Measurements from ENCODE around the gene DNASE1L1.

DNASE1L1 gene

DNA sequence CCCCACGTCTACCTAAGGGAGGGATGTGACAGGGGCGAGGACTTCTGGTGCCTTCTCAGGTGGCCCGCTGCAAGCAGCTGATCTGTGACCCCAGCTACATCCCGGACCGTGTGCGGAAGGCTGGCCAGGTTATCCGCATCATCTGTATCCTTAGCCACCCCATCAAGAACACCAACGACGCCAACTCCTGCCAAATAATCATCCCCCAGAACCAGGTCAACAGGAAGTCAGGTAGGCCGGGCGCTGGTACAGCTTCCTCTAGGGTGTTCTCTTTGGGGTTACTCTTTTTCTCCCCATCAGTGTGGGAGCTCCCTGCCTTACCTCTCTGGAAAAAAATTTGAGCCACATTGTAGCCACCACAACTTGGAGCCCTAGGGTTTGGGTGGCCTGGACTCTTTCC, 32.5 kb upstream of the DNASE1L1 start:
- Mint-ChIP-seq H3K36me3 (peaks cover 11% of the 10 kb centered on the region), H3K4me1 (peaks cover 43% of the 10 kb centered on the region), H3K27me3 (peaks cover 4% of the 10 kb centered on the region), H3K27ac (peak overlapping the region; percentile 60), H3K9me3 (no peaks in the 10 kb centered on the region), H3K4me3 (no peak overlapping the region)
- DNase-seq, result no peak
- CTCF ChIA-PET, result no interaction called here

DNA sequence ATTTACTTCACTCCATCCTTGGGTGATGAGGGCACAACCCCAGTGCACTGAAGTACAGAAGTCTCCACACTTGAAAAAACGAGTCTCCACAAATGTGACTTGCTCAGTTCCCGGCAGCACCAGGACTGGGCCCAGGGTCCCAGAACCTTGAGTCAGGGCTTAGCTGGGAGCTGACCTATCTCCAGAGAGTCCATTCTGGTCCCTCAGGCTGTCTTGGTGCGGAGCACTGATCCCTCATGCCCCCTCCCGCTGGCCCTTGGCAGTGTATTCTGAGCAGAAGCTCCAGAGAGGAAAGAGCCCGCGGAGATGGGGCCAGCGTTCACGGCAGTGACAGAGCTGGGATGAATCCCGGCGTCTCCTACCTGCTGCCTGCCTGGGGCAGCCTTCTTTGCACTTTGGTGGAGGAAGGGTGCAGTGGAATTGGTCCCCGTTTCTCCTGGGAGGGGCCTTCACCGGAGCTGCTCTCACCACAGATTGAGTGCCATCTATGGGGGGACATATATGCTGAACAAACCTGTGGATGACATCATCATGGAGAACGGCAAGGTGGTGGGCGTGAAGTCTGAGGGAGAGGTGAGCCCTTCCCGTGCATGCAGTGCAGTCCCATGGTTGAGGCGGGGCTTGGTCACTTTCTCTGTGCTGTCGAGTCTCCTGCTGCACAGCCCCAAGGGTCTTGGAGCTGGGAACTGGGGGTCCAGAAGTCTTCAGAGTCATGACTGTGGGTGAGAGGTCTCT, 31.7 kb upstream of the DNASE1L1 start:
- peaks cover 14% of the 10 kb centered on the region for H3K36me3 Mint-ChIP-seq
- H3K27ac Mint-ChIP-seq, result no peak overlapping the region
- no peaks in the 10 kb centered on the region for H3K9me3 Mint-ChIP-seq
- no peak for DNase-seq
- CTCF ChIA-PET, result no interaction called here
- peaks cover 42% of the 10 kb centered on the region for H3K4me1 Mint-ChIP-seq
- H3K27me3 Mint-ChIP-seq, result peaks cover 4% of the 10 kb centered on the region
- no peak overlapping the region for H3K4me3 Mint-ChIP-seq

DNA sequence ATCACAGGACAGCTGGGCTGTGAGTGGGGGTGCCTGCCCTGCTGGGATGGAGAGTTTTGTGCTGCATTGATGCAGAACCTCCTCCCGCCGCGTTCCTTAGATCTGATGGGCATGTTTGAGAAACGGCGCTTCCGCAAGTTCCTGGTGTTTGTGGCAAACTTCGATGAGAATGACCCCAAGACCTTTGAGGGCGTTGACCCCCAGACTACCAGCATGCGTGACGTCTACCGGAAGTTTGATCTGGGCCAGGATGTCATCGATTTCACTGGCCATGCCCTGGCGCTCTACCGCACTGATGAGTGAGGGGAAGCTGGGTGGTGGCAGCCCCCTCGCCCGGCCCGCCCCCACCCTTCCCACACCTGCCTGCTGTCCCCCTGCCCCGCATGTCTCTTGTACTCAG, 30.8 kb upstream of the DNASE1L1 start:
- Mint-ChIP-seq H3K4me1 (peaks cover 39% of the 10 kb centered on the region), H3K36me3 (peaks cover 14% of the 10 kb centered on the region), H3K9me3 (no peaks in the 10 kb centered on the region), H3K27ac (no peak overlapping the region), H3K4me3 (no peak overlapping the region), H3K27me3 (peaks cover 4% of the 10 kb centered on the region)
- no peak for DNase-seq
- CTCF ChIA-PET, result no interaction called here

DNA sequence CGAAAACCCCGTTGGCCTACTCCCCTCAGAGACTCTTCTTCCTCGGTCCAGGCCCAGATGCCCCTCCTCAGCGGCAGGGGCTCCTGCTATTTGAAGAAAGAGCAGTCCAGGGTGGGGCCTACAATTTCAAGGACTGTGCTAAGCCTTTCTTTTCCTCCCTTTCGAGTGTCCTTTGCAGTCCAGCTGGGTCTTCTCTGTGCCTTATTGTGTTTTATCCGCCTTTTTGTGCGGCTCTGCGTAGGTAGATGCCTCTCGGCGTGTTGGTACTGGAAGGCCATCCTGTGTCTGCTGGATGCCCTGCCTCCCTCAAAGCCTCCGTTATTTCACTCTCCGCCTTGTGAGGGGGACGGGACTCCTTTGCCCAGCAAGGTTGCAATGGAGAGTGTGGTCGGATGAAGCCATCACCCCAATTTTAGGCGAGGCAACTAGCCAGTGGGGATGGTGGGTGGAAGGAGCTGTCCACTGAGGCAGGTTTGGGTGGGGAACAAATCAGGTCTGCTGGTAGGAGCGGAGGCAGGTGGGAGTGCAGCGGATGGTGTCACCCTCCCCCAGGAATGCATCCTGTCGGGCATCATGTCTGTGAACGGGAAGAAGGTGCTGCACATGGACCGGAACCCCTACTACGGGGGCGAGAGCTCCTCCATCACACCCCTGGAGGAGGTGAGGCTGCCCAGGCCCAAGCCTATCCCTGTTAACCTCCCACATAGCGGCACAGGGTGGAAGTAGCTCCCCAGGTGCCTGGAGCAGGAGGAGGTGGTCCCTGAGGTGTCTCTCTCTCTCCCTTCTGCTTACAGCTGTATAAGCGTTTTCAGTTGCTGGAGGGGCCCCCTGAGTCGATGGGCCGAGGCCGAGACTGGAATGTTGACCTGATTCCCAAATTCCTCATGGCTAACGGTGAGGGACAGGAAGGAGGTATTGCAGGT, 29.2 kb upstream of the DNASE1L1 start:
- H3K9me3 Mint-ChIP-seq, result no peaks in the 10 kb centered on the region
- peaks cover 15% of the 10 kb centered on the region for H3K36me3 Mint-ChIP-seq
- no peak for DNase-seq
- CTCF ChIA-PET, result no interaction called here
- H3K4me1 Mint-ChIP-seq, result peaks cover 33% of the 10 kb centered on the region
- peak overlapping the region; percentile 73 for H3K27ac Mint-ChIP-seq
- peak overlapping the region; percentile 79 for H3K4me3 Mint-ChIP-seq
- peaks cover 4% of the 10 kb centered on the region for H3K27me3 Mint-ChIP-seq

DNA sequence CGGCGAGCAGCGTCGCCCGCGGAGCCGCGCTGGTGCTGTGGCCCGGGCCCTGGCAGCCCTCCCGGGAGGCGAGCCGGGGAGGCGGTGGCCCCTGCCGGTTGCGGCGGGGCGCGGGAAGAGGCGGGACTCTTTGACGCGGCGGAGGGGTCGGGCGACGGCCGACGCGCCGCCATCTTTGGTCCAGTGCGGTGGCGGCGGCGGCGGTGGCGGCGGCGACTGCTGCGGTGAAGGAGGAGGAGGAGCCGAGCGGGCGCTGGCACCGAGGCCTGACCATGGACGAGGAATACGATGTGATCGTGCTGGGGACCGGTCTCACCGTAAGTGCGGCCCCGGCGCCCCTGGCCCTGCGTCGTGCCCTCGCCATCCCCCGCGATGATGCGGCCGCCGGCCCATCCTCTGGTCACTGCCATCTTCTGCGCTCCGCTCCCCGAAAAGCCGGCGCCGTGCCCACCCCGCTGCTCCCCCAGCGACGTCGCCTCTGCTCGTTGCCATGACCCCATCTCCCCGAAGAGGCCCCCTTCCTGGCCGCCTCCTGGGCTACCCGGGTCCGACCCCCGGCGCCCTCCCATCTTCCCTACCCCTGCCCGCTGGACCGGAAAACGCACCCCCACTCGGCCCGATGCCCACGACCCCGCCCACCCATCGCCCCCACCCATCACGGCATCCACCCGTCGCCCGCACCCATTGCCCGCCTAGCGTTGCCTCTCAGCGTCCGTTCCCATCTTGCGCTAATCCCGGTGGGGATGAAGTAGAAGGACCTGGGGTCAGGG, 28.1 kb upstream of the DNASE1L1 start, which contains the start of gene GDI1:
TSS of gene GDI1 (plus strand) at position 172 of the 770 bp plus-strand sequence. CDS start at position 273, 101 bp downstream.
- CTCF ChIA-PET, result no interaction called here
- Mint-ChIP-seq H3K27me3 (peaks cover 4% of the 10 kb centered on the region), H3K36me3 (peaks cover 17% of the 10 kb centered on the region), H3K4me1 (peaks cover 31% of the 10 kb centered on the region), H3K9me3 (no peaks in the 10 kb centered on the region), H3K4me3 (peak within 1 kb of the TSS; percentile 79), H3K27ac (peak within 1 kb of the TSS; percentile 87)
- peak; percentile 65 for DNase-seq

DNA sequence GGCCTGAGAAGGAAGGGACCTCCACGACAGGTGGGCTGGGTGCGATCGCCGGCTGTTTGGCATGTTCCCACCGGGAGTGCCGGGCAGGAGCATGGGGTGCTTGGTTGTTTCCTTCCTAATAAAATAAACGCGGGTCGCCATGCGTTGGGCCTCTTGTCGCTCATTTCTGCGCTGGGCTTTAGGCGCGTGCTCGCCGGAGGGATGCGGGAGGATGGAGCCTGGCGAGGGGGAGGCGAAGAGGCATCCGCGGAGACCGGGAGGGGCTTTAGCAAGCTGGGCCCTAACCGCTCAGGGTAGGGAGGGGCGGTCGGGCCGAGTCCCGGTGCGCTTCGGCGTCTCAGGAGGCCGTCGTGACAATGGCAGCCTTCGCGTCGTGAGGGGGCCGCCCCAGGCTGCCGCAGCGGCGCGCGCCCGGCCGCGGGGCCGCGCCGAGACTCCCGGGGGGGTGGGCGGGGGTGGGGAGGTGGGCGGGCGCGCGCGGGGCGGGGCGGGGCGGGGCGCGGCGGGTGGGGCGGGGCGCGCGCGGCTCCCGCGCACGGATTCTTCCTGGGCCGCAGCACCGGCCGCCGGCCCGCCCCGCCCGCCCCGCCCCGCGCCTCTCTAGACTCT, 27.4 kb upstream of the DNASE1L1 start:
- DNase-seq, result peak; percentile 64
- peaks cover 4% of the 10 kb centered on the region for H3K27me3 Mint-ChIP-seq
- peak overlapping the region; percentile 72 for H3K4me3 Mint-ChIP-seq
- H3K4me1 Mint-ChIP-seq, result peaks cover 26% of the 10 kb centered on the region
- peaks cover 14% of the 10 kb centered on the region for H3K36me3 Mint-ChIP-seq
- H3K27ac Mint-ChIP-seq, result peak overlapping the region; percentile 87
- CTCF ChIA-PET, result interaction anchor here (0.6 kb wide), 1 partner anchor 38 kb away, joined by 3 read pairs; the partner anchor contains the start of gene RPL10
- H3K9me3 Mint-ChIP-seq, result no peaks in the 10 kb centered on the region

DNA sequence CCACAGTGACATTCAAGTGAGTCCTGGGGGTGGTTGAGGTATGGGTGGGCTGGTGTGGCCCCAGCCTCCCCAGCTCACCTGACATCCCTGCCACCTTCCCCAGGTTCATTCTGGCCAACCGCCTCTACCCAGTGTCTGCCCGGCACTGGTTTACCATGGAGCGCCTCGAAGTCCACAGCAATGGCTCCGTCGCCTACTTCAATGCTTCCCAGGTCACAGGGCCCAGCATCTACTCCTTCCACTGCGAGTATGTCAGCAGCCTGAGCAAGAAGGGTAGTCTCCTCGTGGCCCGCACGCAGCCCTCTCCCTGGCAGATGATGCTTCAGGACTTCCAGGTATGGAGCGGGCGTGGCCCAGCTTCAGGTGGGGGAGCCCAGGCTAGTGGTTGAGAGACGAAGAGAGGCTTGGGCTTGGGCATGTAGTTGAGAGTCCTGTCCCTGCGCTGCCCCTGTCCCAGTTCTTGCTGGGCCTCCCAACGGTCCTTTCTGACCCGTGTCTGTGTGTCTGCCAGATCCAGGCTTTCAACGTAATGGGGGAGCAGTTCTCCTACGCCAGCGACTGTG, 26.2 kb upstream of the DNASE1L1 start:
- CTCF ChIA-PET, result no interaction called here
- no peak overlapping the region for H3K27ac Mint-ChIP-seq
- DNase-seq, result no peak
- no peak overlapping the region for H3K4me3 Mint-ChIP-seq
- no peaks in the 10 kb centered on the region for H3K9me3 Mint-ChIP-seq
- peaks cover 18% of the 10 kb centered on the region for H3K36me3 Mint-ChIP-seq
- H3K27me3 Mint-ChIP-seq, result peaks cover 4% of the 10 kb centered on the region
- H3K4me1 Mint-ChIP-seq, result peaks cover 30% of the 10 kb centered on the region

DNA sequence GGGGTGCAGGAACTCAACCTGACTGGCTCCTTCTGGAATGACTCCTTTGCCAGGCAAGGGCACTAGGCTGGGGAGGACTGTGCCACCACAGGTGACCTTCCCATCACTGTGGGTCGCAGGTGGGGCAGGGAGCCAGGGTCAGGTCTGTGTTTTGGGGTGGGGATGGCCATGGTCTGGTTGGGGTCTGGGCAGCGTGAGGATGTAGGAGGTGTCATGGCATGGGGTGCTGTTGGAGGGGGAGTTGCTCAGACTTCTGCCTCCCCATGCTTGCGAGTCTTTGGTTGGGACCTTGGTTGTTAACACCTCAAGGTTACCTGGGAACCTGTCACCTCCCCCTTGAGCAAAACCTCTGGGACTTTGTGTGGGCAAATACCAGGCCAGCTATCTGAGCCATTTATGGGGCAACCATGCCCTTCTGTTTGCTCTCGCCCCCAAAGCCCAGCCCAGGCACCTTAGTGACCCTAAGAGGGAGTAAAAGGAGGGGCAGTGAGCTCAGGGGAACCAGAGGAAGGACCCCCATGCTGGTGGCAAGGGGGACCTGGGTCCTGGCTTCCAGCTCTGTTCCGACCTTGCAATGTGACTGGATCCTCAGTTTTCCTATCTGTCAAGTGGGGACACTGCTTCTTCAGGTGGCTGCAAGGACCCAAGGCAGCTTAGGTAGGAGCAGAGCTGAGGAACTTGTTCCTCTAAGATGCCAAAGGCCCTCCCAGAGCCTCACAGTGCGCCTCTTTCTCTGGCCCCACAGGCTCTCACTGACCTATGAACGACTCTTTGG, 25.5 kb upstream of the DNASE1L1 start:
- H3K27ac Mint-ChIP-seq, result no peak overlapping the region
- H3K4me3 Mint-ChIP-seq, result no peak overlapping the region
- no peak for DNase-seq
- no peaks in the 10 kb centered on the region for H3K9me3 Mint-ChIP-seq
- peaks cover 4% of the 10 kb centered on the region for H3K27me3 Mint-ChIP-seq
- H3K36me3 Mint-ChIP-seq, result peaks cover 16% of the 10 kb centered on the region
- CTCF ChIA-PET, result no interaction called here
- H3K4me1 Mint-ChIP-seq, result peaks cover 32% of the 10 kb centered on the region

DNA sequence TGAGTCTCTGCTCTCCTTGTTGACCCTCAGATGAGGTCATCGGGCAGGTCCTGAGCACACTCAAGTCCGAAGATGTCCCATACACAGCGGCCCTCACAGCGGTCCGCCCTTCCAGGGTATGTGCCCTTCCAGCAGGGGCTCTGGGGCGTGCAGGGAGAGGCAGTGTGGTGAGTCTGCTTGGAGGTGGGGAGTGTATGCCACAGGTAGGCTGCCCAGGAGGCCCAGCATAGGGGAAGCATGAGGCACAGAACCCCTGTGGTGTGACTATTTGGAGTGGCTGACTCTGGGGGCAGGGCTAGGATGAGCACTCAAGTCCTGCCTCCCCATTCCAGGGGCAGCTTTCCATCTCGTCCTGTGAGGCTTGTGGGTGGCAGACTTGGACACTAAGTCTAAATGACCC, 24.6 kb upstream of the DNASE1L1 start:
- no peak overlapping the region for H3K4me3 Mint-ChIP-seq
- no peak overlapping the region for H3K27ac Mint-ChIP-seq
- CTCF ChIA-PET, result no interaction called here
- peaks cover 34% of the 10 kb centered on the region for H3K4me1 Mint-ChIP-seq
- peaks cover 16% of the 10 kb centered on the region for H3K36me3 Mint-ChIP-seq
- peaks cover 4% of the 10 kb centered on the region for H3K27me3 Mint-ChIP-seq
- H3K9me3 Mint-ChIP-seq, result no peaks in the 10 kb centered on the region
- DNase-seq, result no peak

DNA sequence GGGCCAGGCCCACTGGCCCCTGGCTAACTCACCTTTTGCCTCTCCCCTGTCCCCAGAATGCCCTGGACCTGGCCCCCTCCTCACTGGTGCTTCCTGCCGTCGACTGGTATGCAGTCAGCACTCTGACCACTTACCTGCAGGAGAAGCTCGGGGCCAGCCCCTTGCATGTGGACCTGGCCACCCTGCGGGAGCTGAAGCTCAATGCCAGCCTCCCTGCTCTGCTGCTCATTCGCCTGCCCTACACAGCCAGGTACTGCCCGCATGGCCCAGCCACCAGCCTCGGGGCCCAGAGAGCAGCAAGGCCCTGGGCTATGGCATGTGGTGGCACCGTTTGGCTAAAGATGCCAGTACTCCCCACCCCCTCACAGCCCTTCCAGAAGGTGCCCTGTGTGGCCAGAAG, 23.2 kb upstream of the DNASE1L1 start:
- H3K4me3 Mint-ChIP-seq, result no peak overlapping the region
- no peak for DNase-seq
- CTCF ChIA-PET, result no interaction called here
- peaks cover 14% of the 10 kb centered on the region for H3K36me3 Mint-ChIP-seq
- H3K27me3 Mint-ChIP-seq, result no peaks in the 10 kb centered on the region
- H3K4me1 Mint-ChIP-seq, result peaks cover 34% of the 10 kb centered on the region
- H3K27ac Mint-ChIP-seq, result no peak overlapping the region
- H3K9me3 Mint-ChIP-seq, result no peaks in the 10 kb centered on the region

DNA sequence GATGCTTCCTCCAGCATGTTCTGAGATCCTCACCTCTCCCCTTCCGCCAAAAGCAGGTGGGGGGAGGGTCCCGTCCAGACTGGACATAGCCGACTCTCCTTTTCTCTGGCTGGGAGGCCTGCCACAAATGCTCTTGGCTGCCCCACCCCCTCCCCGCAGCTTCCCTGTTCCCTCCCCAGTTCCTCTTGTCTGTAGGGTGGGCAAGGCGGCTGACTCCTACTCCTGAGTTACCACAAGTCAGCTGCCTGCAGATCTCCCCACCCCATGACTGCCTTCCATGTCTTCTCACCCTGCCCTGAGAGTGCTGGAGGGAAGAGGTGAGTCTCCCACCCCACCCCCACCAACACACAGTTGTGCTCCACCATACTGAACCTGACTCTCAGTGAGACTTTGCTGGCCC, 22.3 kb upstream of the DNASE1L1 start:
- H3K4me3 Mint-ChIP-seq, result no peak overlapping the region
- H3K36me3 Mint-ChIP-seq, result peaks cover 14% of the 10 kb centered on the region

DNA sequence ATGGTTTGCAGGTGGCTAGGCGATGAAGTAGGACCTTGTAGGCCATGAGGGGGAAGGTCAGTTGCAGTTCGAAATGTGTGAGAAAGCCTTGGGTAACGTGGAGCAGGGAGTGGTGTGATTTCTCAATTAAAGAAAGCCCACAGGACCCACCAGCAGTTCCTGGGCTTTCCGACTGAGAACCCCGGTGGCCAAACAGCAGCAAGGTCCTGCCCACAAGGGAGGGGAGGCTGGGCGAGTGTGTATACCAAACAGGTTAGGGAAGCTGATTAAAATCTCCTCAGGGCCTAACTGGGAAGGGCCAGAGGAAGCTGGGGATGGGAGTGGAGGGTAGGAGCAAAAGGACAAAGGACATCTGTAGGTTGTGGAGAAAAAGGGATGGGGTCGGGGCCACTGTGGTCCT, 21.9 kb upstream of the DNASE1L1 start:
- CTCF ChIA-PET, result no interaction called here

More for the DNA sequence above, 22.3 kb upstream of the DNASE1L1 start:
- CTCF ChIA-PET, result no interaction called here
- Mint-ChIP-seq H3K27ac (no peak overlapping the region), H3K27me3 (no peaks in the 10 kb centered on the region), H3K9me3 (no peaks in the 10 kb centered on the region), H3K4me1 (peaks cover 35% of the 10 kb centered on the region)
- DNase-seq, result no peak

DNA sequence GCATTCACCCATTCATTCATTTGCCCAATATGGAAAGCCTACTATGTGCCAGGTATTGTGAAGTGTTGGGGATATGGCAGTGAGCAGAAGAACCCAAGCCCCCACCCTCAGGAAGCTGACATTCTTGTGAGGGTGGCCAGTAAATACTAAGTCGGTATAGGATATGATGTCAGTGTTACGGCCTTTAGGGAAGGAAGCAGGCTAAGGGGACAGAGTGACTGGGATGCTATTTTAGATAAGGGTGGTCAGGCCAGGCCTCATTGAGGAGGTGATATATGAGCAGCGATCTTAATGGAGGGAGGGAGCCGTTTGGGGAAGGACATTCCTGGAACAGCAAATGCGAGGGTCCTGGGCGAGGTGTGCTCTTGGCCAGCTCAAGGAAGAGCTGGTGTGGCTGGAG, 21.4 kb upstream of the DNASE1L1 start:
- Mint-ChIP-seq H3K4me1 (peaks cover 30% of the 10 kb centered on the region), H3K36me3 (peaks cover 8% of the 10 kb centered on the region), H3K4me3 (no peak overlapping the region), H3K27ac (peak overlapping the region; percentile 16), H3K9me3 (no peaks in the 10 kb centered on the region), H3K27me3 (no peaks in the 10 kb centered on the region)
- DNase-seq, result no peak
- CTCF ChIA-PET, result no interaction called here

More for the DNA sequence above, 21.9 kb upstream of the DNASE1L1 start:
- Mint-ChIP-seq H3K27me3 (no peaks in the 10 kb centered on the region), H3K4me3 (no peak overlapping the region), H3K27ac (no peak overlapping the region), H3K36me3 (peaks cover 9% of the 10 kb centered on the region), H3K9me3 (no peaks in the 10 kb centered on the region), H3K4me1 (peaks cover 31% of the 10 kb centered on the region)
- no peak for DNase-seq
